Pericardium fibroblast (primary cell): Measurements from ENCODE around the gene F2RL3. TPM values are rescaled to one million over a fixed set of nuclear protein-coding genes. Genes with fewer than 3 reads are reported as not detected.

ENCODE experiments used
- total RNA-seq: library from RNA; depleted of rRNA; stranded (reverse); fragments of >200 nt; gene quantifications from 2 replicates; pipeline ENCODE4 v1.2.3, GENCODE V29; 2015

The F2RL3 gene
- 0.26 TPM in 1 of 2 replicates, not detected in the other for total RNA-seq

DNA sequence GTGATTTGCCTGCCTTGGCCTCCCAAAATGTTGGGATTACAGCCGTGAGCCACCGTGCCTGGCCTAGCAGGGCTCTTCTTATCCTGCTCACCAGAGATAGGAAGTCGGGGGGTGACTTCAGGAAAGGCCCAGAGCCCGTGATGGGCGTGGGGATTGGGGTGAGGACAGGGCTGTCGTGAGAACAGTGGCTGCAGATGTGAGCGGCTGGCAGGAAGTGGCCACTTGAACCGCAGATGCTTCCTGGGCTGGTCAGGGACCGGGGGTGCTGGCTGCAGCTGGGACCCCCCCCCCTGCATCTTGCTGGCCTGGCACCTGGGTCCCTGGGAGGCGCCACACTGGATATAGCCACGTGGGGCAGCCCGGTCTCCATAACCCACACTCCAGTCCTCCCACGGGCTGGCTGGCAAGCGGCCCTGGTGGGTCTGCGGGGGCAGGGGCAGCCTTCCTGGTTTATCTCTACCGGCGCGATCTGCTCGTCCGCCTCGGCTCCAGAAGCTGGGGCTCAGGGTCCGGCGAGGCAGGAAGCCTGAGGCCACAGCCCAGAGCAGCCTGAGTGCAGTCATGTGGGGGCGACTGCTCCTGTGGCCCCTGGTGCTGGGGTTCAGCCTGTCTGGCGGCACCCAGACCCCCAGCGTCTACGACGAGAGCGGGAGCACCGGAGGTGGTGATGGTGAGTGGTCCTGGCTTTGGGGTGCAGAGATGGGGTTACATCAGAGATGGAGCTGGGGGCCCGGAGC, at the start of gene F2RL3:
F2RL3 (plus strand) TSS at position 371 of the 737 bp plus-strand sequence; CDS start at position 562, 191 bp downstream.

Other genes with a start within 250 kb of the F2RL3 start
- gene SMIM7, start 228.9 kb upstream of the F2RL3 start, total RNA-seq, result 65.5 and 112 TPM in 2 replicates
- 0.34 and 1.8 TPM in 2 replicates for gene TMEM38A, start 227.9 kb upstream of the F2RL3 start, total RNA-seq
- gene NWD1, start 169.2 kb upstream of the F2RL3 start, total RNA-seq, result not detected in 2 replicates
- 20.1 and 21.7 TPM in 2 replicates for gene SIN3B, start 59.6 kb upstream of the F2RL3 start, total RNA-seq
- 1.7 and 3.7 TPM in 2 replicates for gene CPAMD8, start 137.8 kb downstream of the F2RL3 start, total RNA-seq
- 0.94 and 1.8 TPM in 2 replicates for gene HAUS8, start 186.5 kb downstream of the F2RL3 start, total RNA-seq
- gene MYO9B, start 186.8 kb downstream of the F2RL3 start, total RNA-seq, result 31.8 and 45.2 TPM in 2 replicates